ENCODE results near the gene CLTRN.

GRCh38 chrX:15678339-15678738 lies 13.7 kb upstream of the CLTRN start:
- TF ChIP-seq, protein P1, sequence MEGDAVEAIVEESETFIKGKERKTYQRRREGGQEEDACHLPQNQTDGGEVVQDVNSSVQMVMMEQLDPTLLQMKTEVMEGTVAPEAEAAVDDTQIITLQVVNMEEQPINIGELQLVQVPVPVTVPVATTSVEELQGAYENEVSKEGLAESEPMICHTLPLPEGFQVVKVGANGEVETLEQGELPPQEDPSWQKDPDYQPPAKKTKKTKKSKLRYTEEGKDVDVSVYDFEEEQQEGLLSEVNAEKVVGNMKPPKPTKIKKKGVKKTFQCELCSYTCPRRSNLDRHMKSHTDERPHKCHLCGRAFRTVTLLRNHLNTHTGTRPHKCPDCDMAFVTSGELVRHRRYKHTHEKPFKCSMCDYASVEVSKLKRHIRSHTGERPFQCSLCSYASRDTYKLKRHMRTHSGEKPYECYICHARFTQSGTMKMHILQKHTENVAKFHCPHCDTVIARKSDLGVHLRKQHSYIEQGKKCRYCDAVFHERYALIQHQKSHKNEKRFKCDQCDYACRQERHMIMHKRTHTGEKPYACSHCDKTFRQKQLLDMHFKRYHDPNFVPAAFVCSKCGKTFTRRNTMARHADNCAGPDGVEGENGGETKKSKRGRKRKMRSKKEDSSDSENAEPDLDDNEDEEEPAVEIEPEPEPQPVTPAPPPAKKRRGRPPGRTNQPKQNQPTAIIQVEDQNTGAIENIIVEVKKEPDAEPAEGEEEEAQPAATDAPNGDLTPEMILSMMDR (IDR thresholded peaks at IDR 0.05): no peak
- TF ChIP-seq EZH2 (IDR thresholded peaks at IDR 0.05; ENCODE audit: borderline replicate concordance, insufficient read depth, low read depth, low read length, poor library complexity, severe bottlenecking): no peak
